Medulla oblongata (tissue), 1 donor: ENCODE measurements around the gene STXBP4.

Experiments used
- DNase-seq: peaks from one replicate; pipeline ENCODE4 v3.0.0-alpha.2; 2015; ENCODE audit errors: extremely low spot score

STXBP4 gene

GRCh38 chr17:54969658-54970572 lies 1.4 kb downstream of the STXBP4 start:
- DNase-seq, result peak; percentile 3

DNA sequence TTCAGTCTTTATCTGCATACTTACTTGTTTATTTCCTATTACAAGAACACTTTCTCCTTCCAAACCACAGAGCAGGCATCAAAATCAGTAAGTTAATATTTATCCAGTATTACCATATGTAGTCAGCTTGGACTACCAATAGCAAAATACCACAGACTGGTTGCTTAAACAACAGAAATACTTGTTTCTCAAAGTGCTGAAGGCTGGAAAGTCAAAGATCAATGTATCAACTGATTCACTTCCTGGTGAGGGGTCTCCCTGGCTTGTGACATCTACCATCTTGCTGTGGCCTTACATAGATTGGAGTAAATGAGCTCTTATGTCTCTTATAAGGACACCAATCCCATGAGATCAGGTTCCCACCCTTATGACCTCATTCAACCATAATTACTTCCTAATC lies 2.6 kb downstream of the STXBP4 start:
- no peak for DNase-seq

- no peak for DNase-seq
Observed at GRCh38 chr17:54971901-54972300, 3.3 kb downstream of the STXBP4 start.

DNA sequence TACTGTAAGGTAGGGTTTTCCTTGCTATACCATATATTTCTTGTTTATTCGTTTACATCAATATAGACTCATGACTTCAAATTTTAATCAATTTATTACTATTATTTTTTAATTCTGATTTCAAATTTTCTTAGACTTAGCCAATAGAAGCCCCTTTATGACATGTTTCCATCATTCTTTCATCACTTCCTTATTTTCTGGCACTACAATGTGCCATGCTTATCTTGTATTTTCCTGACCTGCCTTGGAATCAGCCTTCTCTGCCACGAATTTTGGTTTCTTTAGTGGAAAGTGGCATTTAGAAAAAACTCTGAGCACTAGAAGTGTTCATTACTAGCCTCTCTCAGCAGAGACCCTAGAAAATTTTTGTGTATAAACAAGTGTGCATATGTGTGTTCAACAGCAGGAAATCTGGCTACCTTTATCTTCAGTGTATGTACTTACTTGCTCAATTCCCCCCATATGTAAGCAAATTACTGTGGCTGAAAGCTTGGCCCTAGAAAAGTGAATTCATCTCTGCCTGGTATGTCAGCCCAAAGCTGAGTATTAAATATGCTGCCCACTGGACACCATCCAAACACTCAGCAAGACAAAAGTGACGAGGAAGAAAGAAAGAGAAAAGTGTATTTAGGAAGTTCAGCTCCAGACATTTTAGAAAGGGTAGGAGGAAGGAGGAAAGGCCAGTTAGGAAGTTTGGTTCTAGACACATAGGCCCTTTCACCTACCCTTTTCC lies 4.0 kb downstream of the STXBP4 start:
- DNase-seq, result no peak

DNA sequence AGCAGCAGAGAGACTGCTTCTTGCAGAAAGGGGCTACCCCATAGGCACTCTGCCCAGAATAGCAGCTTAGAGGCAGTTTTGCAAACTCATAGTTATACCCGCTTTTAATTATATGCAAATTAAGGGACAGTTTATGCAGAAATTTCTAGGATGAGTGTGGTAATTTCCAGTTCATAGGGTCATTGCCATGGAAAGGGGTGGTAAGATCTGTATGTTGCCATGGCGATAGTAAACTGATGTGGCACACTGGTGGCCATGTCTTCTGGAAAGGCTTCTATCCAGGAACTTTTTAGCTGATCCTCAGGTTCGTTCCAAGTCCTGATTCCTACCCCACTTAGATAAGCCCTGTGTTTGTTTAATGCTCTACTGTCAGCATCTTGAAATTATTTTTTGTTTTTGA lies 6.2 kb downstream of the STXBP4 start:
- no peak for DNase-seq

- no peak for DNase-seq
Observed at GRCh38 chr17:54976316-54976715, 7.8 kb downstream of the STXBP4 start.

GRCh38 chr17:54977744-54978143 lies 9.2 kb downstream of the STXBP4 start:
- no peak for DNase-seq

DNA sequence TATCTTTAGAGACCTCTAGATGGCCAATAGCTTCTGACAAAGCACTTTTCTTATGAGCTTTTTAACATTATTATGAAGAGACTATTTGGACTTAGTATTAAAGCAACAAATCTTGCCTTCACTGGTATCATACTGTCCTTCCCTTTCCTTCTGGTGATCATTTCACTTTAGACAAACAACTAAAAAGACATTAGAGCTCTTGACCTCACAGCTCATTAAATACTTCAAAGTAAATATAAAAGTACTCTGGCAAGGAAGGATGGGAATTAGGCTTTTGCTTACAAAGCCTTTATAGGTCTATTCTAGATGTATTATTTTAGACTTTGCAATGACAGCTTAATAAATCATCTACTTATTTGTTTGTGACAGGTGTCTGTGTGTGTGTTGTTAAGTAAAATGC lies 11.1 kb downstream of the STXBP4 start:
- no peak for DNase-seq

DNA sequence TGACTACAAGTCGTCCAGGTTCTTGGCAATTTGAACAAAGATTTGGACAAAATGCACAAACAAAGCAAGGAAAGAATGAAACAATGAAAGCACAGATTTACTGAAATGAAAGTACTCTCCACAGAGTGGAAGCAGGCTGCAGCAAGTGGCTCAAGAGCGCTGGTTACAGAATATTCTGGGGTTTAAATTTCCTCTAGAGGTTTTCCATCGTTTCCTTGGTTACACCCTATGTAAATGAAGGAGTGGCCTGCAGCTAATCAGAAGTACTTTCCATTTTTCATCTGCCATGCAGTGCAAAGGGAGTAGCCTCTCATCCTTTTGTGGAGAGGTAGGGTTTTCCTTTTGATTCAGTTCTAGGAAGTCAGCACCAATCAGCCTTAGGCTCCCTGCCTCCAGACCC lies 11.8 kb downstream of the STXBP4 start:
- DNase-seq, result no peak

GRCh38 chr17:54982399-54982798 lies 13.8 kb downstream of the STXBP4 start:
- DNase-seq, result no peak

- no peak for DNase-seq
Observed at GRCh38 chr17:54983260-54983659, 14.7 kb downstream of the STXBP4 start.

DNA sequence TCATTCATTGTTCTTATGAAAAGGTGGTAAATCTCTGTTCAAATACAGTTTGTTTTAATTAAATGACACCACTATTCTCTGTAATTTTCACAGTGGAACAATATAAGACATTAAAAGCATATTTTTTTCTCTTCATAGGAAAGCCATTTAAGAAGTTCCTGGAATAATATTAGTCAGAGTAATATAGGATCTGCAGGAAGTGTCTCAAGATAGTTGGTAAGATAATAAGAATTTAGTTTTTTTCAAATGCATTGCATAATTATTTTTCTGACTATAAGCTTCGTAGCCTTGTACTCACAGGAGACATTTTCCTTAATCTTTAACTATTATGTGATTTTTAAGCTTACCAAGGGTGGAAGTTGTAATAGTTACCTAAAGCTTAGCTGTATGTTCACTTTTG lies 16.9 kb downstream of the STXBP4 start:
- DNase-seq, result no peak

DNA sequence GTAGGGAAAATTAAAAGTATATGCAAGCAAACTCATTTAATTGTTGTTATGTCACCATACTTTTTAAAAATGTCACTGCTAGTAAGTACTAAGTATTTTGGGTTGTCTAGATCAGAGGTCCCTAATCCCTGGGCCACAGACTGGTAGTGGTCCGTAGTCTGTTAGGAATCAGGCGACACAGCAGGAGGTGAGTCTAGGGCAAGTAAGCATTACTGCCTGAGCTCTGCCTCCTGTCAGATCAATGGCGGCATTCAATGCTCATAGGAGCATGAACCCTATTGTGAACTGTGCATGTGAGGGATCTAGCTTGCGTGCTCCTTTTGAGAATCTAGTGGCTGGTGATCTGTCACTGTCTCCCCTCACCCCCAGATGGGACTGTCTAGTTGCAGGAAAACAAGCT lies 21.6 kb downstream of the STXBP4 start:
- no peak for DNase-seq

DNA sequence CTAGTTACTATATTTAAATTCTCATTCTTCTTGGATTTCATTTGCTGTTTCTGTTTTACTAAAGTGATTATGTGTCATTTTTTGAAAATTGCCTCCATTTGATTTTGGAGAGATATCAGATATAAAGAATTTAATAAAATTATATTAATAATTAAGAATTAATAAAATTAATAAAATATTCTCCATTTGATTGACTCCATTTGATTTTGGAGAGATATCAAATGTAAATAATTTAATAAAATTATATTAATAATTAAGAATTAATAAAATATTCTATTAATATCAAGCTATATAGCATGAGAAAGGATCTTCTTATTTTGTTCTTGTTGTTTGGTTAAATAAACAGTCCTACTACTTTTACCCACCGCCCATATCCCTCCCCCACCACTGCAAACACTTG lies 23.0 kb downstream of the STXBP4 start:
- no peak for DNase-seq

DNA sequence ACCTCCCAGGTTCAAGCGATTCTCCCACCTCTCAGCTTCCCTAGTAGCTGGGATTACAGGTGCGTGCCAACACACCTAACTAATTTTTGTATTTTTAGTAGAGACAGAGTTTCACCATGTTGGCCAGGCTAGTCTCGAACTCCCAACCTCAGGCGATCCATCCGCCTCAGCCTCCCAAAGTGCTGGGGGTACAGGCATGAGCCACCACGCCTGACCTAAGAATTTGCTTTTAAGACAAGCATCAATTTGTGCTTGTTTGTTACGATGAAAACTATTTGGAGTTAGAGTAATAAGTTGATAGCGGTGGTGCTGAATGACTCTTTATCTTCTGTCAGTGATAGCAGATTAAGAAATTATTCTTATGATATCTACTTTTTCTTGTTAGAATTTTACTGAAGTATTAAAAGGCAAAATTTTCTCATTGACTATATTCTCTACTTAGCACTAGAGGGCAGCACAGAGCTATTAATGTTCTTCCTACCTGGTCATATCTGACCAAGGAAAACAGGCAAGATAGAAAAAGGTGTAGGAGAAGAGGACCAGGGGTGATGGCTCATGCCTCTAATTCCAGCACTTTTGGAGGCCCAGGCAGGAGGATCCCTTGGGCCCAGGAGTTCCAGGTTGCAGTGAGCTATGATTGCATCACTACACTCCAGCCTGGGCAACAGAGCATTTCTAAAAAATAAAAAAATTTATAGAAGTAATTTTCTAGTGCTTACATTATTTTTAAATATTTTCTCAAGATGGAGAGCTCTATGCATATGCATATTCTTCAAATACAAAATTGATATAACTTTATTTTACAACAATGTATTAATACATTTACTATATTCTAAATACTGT lies 24.5 kb downstream of the STXBP4 start:
- peak; percentile 55 for DNase-seq

DNA sequence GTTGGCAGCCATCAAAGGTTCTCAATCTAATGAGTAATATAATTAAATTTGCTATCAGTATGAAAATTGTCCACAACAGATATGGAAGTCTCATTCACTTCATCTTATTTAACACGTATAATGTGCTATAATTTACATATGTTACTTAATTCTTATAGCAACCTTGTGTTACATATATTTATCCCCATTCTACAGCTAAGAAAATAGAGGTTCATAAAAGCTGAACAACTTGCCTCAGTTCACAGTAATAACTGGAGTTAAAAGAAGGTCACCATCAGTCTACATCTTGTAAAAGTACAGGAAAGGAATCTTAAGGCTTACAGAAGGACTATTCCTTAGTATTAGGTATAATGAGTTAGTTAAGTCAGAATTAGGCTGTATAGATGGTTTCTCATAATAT lies 27.9 kb downstream of the STXBP4 start:
- no peak for DNase-seq

DNA sequence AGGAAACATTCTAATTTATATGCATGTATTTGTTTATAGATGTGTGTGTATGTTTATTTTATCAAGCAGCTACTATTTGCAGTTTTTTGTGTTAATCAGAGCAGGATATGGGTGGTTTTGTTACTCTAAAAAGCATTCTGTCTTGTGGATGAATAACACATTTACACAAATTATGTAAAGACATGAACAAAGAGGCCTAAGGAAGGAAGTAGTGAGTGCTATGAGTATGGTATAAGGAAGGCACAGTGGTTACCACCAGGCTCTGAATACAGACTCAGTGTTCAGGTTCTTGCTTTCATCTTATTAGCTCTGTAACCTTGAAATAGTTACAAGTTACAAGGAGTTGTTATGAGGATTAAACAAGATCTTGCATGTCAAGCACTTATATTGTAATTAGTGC lies 33.9 kb downstream of the STXBP4 start:
- DNase-seq, result no peak

DNA sequence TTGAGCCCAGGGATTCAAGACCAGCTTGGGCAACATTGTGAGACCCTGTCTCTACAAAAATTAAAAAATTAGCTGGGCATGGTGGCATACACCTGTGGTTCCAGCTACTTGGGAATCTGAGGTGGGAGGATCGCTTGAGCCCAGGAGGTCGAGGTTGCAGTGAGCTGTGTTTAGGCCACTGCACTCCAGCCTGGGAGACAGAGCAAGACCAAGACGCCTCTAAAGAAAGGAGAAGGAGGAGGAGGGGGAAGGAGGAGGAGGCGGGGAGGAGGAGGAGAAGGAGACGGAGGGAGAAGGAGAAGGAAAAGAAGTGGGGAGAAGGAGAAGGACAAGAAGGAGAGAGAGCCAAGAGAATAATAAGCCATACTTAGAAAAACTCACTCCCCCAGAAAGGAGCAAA lies 35.9 kb downstream of the STXBP4 start:
- no peak for DNase-seq

GRCh38 chr17:55005520-55005919 lies 37.0 kb downstream of the STXBP4 start:
- no peak for DNase-seq

DNA sequence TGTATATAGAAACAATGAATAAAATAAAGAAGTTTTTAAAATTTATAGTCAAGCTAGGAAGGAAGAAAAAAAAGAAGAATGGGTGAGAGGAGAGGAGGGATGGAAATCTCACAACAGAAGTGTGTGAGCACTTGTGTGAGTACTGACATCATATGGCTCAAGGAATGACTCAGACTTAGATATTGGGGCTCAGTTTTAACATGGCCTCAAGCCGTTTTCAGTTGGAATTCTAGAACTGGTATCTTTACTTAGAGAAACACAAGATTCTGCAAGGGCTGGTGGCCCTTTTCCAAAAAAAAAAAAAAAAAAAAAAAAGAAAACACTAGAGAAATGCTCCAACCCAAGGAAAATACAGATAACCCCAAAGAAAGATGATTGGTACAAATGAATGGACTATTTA lies 55.1 kb downstream of the STXBP4 start:
- no peak for DNase-seq

- no peak for DNase-seq
Observed at GRCh38 chr17:55037828-55038227, 69.3 kb downstream of the STXBP4 start.

DNA sequence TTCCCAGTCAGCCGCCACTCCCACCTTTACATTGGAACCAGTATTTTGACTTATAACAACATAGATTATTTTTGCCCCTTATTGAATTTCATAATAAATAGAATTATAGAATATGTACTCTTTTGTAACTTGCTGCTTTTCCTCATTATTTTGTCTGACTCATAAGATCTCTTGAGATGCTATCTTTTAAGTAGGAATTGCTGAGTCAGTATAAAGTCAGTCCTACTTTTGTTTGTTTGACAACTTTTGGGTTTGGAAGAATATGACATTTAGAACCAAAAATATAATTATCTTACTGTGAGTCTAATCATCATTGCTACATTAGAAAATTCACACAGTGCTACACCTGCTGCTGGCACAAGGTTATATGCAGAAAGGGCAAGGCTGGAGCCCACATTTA lies 69.7 kb downstream of the STXBP4 start:
- DNase-seq, result no peak
